Esophagus squamous epithelium (tissue), 5 donors: Measurements from ENCODE around the gene KRTAP10-4. TPM values are rescaled to one million over a fixed set of nuclear protein-coding genes. Genes with fewer than 3 reads are reported as not detected.

Experiments
- DNase-seq: peaks from one replicate; lab custom pipeline; 2025; lab: John Stamatoyannopoulos, UW
- H3K27ac ChIP-seq, 4 donors: fragments of 200-600 bp; sonication (generic); one replicate each; pipeline ENCODE4 v1.5.1; 2016 to 2019; ENCODE audit warnings: mild to moderate bottlenecking in 1 of 4
- H3K27me3 ChIP-seq, 4 donors: fragments of 200-600 bp; sonication (generic); 1 replicate in 3 of 4; 2 replicates in 1 of 4; pipeline versions ENCODE4 v1.5.1 to v1.6.0; 2017 to 2021; ENCODE audit warnings: antibody characterized with exemption in 1 of 4
- H3K36me3 ChIP-seq, 3 donors: fragments of 200-600 bp; sonication (generic); one replicate each; pipeline ENCODE4 v1.5.1; 2016 to 2019
- H3K4me1 ChIP-seq, 3 donors: fragments of 200-600 bp; sonication (generic); one replicate each; pipeline ENCODE4 v1.5.1; 2017 to 2019
- H3K4me3 ChIP-seq, 4 donors: fragments of 200-600 bp; sonication (generic); 1 replicate in 3 of 4; 2 replicates in 1 of 4; pipeline ENCODE4 v1.5.1; 2016 to 2019; ENCODE audit warnings: mild to moderate bottlenecking in 2 of 4, moderate library complexity in 1 of 4
- H3K9me3 ChIP-seq, 3 donors: fragments of 200-600 bp; sonication (generic); one replicate each; pipeline ENCODE4 v1.5.1; 2016 to 2019
- POLR2A ChIP-seq, 4 donors: fragments of 450-650 bp; IDR thresholded peaks; one replicate each; pipeline ENCODE4 v1.6.1; 2017; ENCODE audit warnings: antibody characterized with exemption in 4 of 4, mild to moderate bottlenecking in 4 of 4, moderate library complexity in 3 of 4
- WGBS, 2 donors: methylation state at CpG; one replicate each; pipeline ENCODE4 v1.1.5; 2018; 5-methylcytosine and 5-hydroxymethylcytosine counted together
- intact Hi-C: fragments of 100-400 bp; cut with DNase I; formaldehyde crosslinking; loops from one replicate; pipeline ENCODE4 v1.15.0; 2022
- total RNA-seq, 4 donors: library from RNA; depleted of rRNA; stranded (reverse); fragments of >200 nt; gene quantifications; one replicate each; pipeline ENCODE4 v1.1.0, GENCODE V29; 2016
- TF ChIP-seq, protein P1 (sequence below), 6 experiments: fragments of 450-650 bp in 4 of 6; fragments of 200-600 bp in 2 of 6; sonication (generic) in 2 of 6; IDR thresholded peaks; one replicate each; pipeline ENCODE4 v1.5.1; 2016 to 2019; ENCODE audit warnings: antibody characterized with exemption in 6 of 6, mild to moderate bottlenecking in 4 of 6, moderate library complexity in 4 of 6
- donor health status: DM: yes; HTN: yes; CAD: no.

KRTAP10-4 gene
- total RNA-seq, 4 donors from 2014 or later: not detected

DNA sequence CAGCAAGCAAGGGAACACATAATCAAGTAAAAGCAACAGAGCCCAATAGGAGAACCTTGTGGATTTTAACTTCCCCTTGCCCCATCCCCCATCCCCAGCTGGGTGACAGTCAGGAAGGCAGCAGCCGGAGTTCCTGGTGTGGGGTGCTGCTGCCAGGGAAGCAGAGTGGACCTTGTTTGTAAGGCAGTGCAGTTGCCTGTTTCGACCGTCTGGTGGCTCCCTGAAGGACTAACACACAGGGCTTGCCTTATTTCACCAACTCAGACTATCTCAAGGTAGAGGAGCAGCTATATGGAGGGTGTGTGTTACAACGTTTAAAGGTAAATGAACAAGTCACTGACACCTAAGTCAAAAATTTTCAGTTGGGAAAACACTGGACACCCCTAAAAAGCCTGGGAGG is 45.0 kb downstream of the KRTAP10-4 start:
- H3K4me1 ChIP-seq: no peaks in the 10 kb centered on the region
- no peak overlapping the region for H3K4me3 ChIP-seq
- TF ChIP-seq, protein P1, sequence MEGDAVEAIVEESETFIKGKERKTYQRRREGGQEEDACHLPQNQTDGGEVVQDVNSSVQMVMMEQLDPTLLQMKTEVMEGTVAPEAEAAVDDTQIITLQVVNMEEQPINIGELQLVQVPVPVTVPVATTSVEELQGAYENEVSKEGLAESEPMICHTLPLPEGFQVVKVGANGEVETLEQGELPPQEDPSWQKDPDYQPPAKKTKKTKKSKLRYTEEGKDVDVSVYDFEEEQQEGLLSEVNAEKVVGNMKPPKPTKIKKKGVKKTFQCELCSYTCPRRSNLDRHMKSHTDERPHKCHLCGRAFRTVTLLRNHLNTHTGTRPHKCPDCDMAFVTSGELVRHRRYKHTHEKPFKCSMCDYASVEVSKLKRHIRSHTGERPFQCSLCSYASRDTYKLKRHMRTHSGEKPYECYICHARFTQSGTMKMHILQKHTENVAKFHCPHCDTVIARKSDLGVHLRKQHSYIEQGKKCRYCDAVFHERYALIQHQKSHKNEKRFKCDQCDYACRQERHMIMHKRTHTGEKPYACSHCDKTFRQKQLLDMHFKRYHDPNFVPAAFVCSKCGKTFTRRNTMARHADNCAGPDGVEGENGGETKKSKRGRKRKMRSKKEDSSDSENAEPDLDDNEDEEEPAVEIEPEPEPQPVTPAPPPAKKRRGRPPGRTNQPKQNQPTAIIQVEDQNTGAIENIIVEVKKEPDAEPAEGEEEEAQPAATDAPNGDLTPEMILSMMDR (IDR thresholded peaks at IDR 0.05): no peak
- no peak for TF ChIP-seq POLR2A (IDR thresholded peaks at IDR 0.05)
- 38 to 59% methylated on average over 4 of the region's 4 CpGs for WGBS, 2 donors
- H3K9me3 ChIP-seq: peaks cover 0 to 25% (median 11%) of the 10 kb centered on the region in 3 donors
- H3K36me3 ChIP-seq: no peaks in the 10 kb centered on the region
- DNase-seq: no peak
- no peak overlapping the region for H3K27ac ChIP-seq
- peaks cover 0 to 44% (median 0%) of the 10 kb centered on the region in 4 donors for H3K27me3 ChIP-seq
- intact Hi-C loops: no loop called here

GRCh38 chr21:44618909-44619308 is 45.4 kb downstream of the KRTAP10-4 start:
- no peak overlapping the region for H3K27ac ChIP-seq
- 47 to 55% methylated on average over 2 to 3 of the region's 3 CpGs for WGBS, 2 donors
- H3K36me3 ChIP-seq: no peaks in the 10 kb centered on the region
- peaks cover 0 to 29% (median 11%) of the 10 kb centered on the region in 3 donors for H3K9me3 ChIP-seq
- peaks cover 0 to 40% (median 0%) of the 10 kb centered on the region in 4 donors for H3K27me3 ChIP-seq
- intact Hi-C loops: no loop called here
- no peak for DNase-seq
- no peaks in the 10 kb centered on the region for H3K4me1 ChIP-seq
- TF ChIP-seq POLR2A (IDR thresholded peaks at IDR 0.05): no peak
- TF ChIP-seq, protein P1 (IDR thresholded peaks at IDR 0.05): no peak
- H3K4me3 ChIP-seq: no peak overlapping the region

DNA sequence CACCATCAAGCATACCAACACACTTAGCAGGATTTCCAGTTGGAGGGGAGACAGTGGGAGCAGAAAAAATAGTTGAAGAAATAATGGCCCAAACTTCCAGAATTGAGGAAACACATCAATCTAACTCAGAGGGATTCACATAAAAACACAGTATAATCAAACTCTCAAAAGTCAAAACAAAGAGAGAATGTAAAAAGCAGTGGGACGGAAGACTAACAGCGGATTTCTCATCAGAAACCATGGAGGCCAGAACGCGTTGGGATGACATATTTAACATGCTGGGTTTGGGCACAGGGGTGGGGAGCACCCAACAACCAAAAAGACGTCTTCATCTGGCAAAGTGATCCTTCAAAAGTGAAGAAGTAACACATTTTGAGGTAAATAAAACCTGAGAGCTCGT is 46.4 kb downstream of the KRTAP10-4 start:
- DNase-seq: no peak
- Histone ChIP-seq H3K36me3 (no peaks in the 10 kb centered on the region), H3K27ac (no peak overlapping the region), H3K9me3 (peaks cover 0 to 38% (median 11%) of the 10 kb centered on the region in 3 donors), H3K27me3 (peaks cover 0 to 30% (median 0%) of the 10 kb centered on the region in 4 donors), H3K4me3 (no peak overlapping the region), H3K4me1 (no peaks in the 10 kb centered on the region)
- 84 to 86% methylated on average over 6 of the region's 6 CpGs for WGBS, 2 donors
- TF ChIP-seq, protein P1 (IDR thresholded peaks at IDR 0.05): no peak
- TF ChIP-seq POLR2A (IDR thresholded peaks at IDR 0.05): no peak
- intact Hi-C loops: no loop called here

DNA sequence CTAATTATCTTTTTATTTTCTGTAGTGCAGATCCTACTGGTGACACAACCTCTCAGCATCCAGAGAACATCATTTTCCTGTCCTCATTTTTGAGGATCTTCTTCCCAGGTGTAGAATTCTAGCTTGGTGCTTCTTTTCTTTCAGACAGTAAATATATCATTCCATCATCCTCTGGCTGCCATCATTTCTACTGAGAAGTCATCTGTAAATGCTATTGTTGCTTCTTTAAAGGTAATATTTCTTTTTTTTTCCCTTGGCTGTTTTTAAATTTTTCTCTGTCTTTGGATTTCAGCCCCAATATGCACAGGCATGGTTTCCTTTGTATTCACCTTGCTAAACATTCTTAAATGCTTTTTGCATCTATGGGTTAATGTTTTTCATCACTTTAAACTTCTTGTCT is 50.0 kb downstream of the KRTAP10-4 start:
- H3K4me3 ChIP-seq: no peak overlapping the region
- intact Hi-C loops: no loop called here
- H3K36me3 ChIP-seq: no peaks in the 10 kb centered on the region
- no peaks in the 10 kb centered on the region for H3K4me1 ChIP-seq
- H3K9me3 ChIP-seq: peaks cover 0 to 38% (median 11%) of the 10 kb centered on the region in 3 donors
- TF ChIP-seq POLR2A (IDR thresholded peaks at IDR 0.05): no peak
- TF ChIP-seq, protein P1 (IDR thresholded peaks at IDR 0.05): no peak
- H3K27ac ChIP-seq: no peak overlapping the region
- peaks cover 0 to 30% (median 0%) of the 10 kb centered on the region in 4 donors for H3K27me3 ChIP-seq
- DNase-seq: no peak

Other genes starting within 250 kb of the KRTAP10-4 start
- gene CFAP410, start 234.3 kb upstream of the KRTAP10-4 start, total RNA-seq: 10 to 100 TPM in 2 of 4 donors, 1 to 10 TPM in 2; 7.9 to 21.8 (median 13.7) TPM
- 1 to 10 TPM in 3 of 4 donors, under 1 TPM in 1; 0.40 to 6.9 (median 2.5) TPM for gene TRPM2, start 220.1 kb upstream of the KRTAP10-4 start, total RNA-seq
- gene LRRC3, start 118.2 kb upstream of the KRTAP10-4 start, total RNA-seq: 1 to 10 TPM in 2 of 4 donors, under 1 TPM in 2; 0.57 to 2.9 (median 1.1) TPM
- not detected for gene KRTAP10-1, start 33.5 kb upstream of the KRTAP10-4 start, total RNA-seq
- not detected for gene KRTAP10-2, start 22.2 kb upstream of the KRTAP10-4 start, total RNA-seq
- gene KRTAP10-3, start 14.9 kb upstream of the KRTAP10-4 start, total RNA-seq: not detected
- not detected for gene KRTAP10-5, start 6.9 kb downstream of the KRTAP10-4 start, total RNA-seq
- gene KRTAP10-6, start 18.8 kb downstream of the KRTAP10-4 start, total RNA-seq: not detected
- not detected for gene KRTAP10-7, start 26.9 kb downstream of the KRTAP10-4 start, total RNA-seq
- gene KRTAP10-8, start 38.4 kb downstream of the KRTAP10-4 start, total RNA-seq: not detected
- gene KRTAP10-9, start 53.4 kb downstream of the KRTAP10-4 start, total RNA-seq: not detected
- gene KRTAP10-10, start 63.6 kb downstream of the KRTAP10-4 start, total RNA-seq: not detected
- not detected for gene KRTAP10-11, start 72.7 kb downstream of the KRTAP10-4 start, total RNA-seq
- gene KRTAP12-4, start 80.9 kb downstream of the KRTAP10-4 start, total RNA-seq: not detected
- not detected for gene KRTAP12-3, start 84.2 kb downstream of the KRTAP10-4 start, total RNA-seq
- not detected for gene KRTAP12-2, start 93.2 kb downstream of the KRTAP10-4 start, total RNA-seq
- gene KRTAP12-1, start 108.4 kb downstream of the KRTAP10-4 start, total RNA-seq: not detected
- gene KRTAP10-12, start 123.4 kb downstream of the KRTAP10-4 start, total RNA-seq: not detected
- gene TSPEAR, start 137.8 kb downstream of the KRTAP10-4 start, total RNA-seq: not detected
- 10 to 100 TPM; 27.9 to 70.0 (median 51.1) TPM for gene UBE2G2, start 228.1 kb downstream of the KRTAP10-4 start, total RNA-seq
- 10 to 100 TPM; 22.9 to 55.0 (median 46.5) TPM for gene SUMO3, start 244.3 kb downstream of the KRTAP10-4 start, total RNA-seq